Chondrocyte (in vitro differentiated cells): ENCODE data around the gene CNIH2. TPM values are rescaled to one million over a fixed set of nuclear protein-coding genes. Genes with fewer than 3 reads are reported as not detected.
"Not testable (repeated sequence)": the region's sequence is repeated elsewhere in the genome, so short reads cannot be mapped to it uniquely, and the experiment has no call there.

Experiments
- DNase-seq: peaks from one replicate; pipeline ENCODE4 v3.0.0; 2021; ENCODE audit warnings: mixed read lengths, low spot score
- H3K27ac Mint-ChIP-seq: one replicate; pipeline ENCODE4 v1.8.0; 2021; ENCODE audit warnings: mild to moderate bottlenecking, moderate library complexity, mixed read lengths; ENCODE audit not compliant: unreplicated experiment
- H3K27me3 Mint-ChIP-seq: 2 replicates; pipeline ENCODE4 v1.8.0; 2021; ENCODE audit warnings: low read depth, mixed read lengths
- H3K36me3 Mint-ChIP-seq: 2 replicates; pipeline ENCODE4 v1.8.0; 2021; ENCODE audit warnings: low read depth, mixed read lengths
- H3K4me1 Mint-ChIP-seq: 2 replicates; pipeline ENCODE4 v1.8.0; 2021; ENCODE audit warnings: low read depth, mild to moderate bottlenecking, mixed read lengths
- H3K4me3 Mint-ChIP-seq: one replicate; pipeline ENCODE4 v1.8.0; 2021; ENCODE audit warnings: mild to moderate bottlenecking, moderate library complexity, mixed read lengths; ENCODE audit not compliant: unreplicated experiment
- H3K9me3 Mint-ChIP-seq: 2 replicates; pipeline ENCODE4 v1.8.0; 2021; ENCODE audit warnings: low read depth, mixed read lengths
- CTCF ChIP-seq: fragments of 200-600 bp; sonication (generic); IDR thresholded peaks from 2 replicates; pipeline ENCODE4 v1.5.0; 2021; ENCODE audit warnings: antibody characterized with exemption, mild to moderate bottlenecking, moderate library complexity
- total RNA-seq: library from RNA; stranded (reverse); gene quantifications from 3 replicates; pipeline ENCODE4 v1.2.1, GENCODE V29; 2021

The CNIH2 gene
- total RNA-seq, 1 donor from 2014 or later, result 2.8 TPM

GRCh38 chr11:66275984-66276612 is 1.9 kb upstream of the CNIH2 start:
- no peak for DNase-seq
- H3K27me3 Mint-ChIP-seq, result no peaks in the 10 kb centered on the region
- no peak for TF ChIP-seq CTCF
- no peak overlapping the region for H3K4me3 Mint-ChIP-seq
- H3K9me3 Mint-ChIP-seq, result no peaks in the 10 kb centered on the region
- peaks cover 6% of the 10 kb centered on the region for H3K4me1 Mint-ChIP-seq
- no peak overlapping the region for H3K27ac Mint-ChIP-seq
- H3K36me3 Mint-ChIP-seq, result peaks cover 22% of the 10 kb centered on the region

GRCh38 chr11:66276619-66277018 is 1.4 kb upstream of the CNIH2 start:
- H3K4me3 Mint-ChIP-seq, H3K27ac Mint-ChIP-seq, H3K27me3 Mint-ChIP-seq, DNase-seq, H3K9me3 Mint-ChIP-seq: not testable (repeated sequence)
- Mint-ChIP-seq H3K4me1 (peaks cover 11% of the 10 kb centered on the region), H3K36me3 (peaks cover 22% of the 10 kb centered on the region)

GRCh38 chr11:66277064-66277463 is 911 bp upstream of the CNIH2 start:
- H3K9me3 Mint-ChIP-seq, H3K27me3 Mint-ChIP-seq, H3K27ac Mint-ChIP-seq, DNase-seq: not testable (repeated sequence)
- peaks cover 20% of the 10 kb centered on the region for H3K36me3 Mint-ChIP-seq
- peak overlapping the region; percentile 40 for H3K4me3 Mint-ChIP-seq
- peaks cover 11% of the 10 kb centered on the region for H3K4me1 Mint-ChIP-seq

- Mint-ChIP-seq H3K4me3 (peak overlapping the region; percentile 58), H3K27me3 (no peaks in the 10 kb centered on the region), H3K36me3 (peaks cover 8% of the 10 kb centered on the region), H3K27ac (no peak overlapping the region), H3K9me3 (no peaks in the 10 kb centered on the region), H3K4me1 (peaks cover 19% of the 10 kb centered on the region)
- no peak for TF ChIP-seq CTCF
- DNase-seq, result no peak
These were observed 552 bp downstream of the CNIH2 start for GRCh38 chr11:66278363-66279091.

- peaks cover 4% of the 10 kb centered on the region for H3K36me3 Mint-ChIP-seq
- no peak for DNase-seq
- no peak overlapping the region for H3K27ac Mint-ChIP-seq
- no peak for TF ChIP-seq CTCF
- peaks cover 19% of the 10 kb centered on the region for H3K4me1 Mint-ChIP-seq
- H3K9me3 Mint-ChIP-seq, result no peaks in the 10 kb centered on the region
- no peaks in the 10 kb centered on the region for H3K27me3 Mint-ChIP-seq
- peak overlapping the region; percentile 58 for H3K4me3 Mint-ChIP-seq
These were observed 1.2 kb downstream of the CNIH2 start for GRCh38 chr11:66279092-66279734.

- H3K4me3 Mint-ChIP-seq, result no peak overlapping the region
- TF ChIP-seq CTCF, result no peak
- H3K27ac Mint-ChIP-seq, result no peak overlapping the region
These were observed 2.5 kb downstream of the CNIH2 start for GRCh38 chr11:66280428-66280827.

More at GRCh38 chr11:66280428-66280827, 2.5 kb downstream of the CNIH2 start:
- no peak for DNase-seq
- Mint-ChIP-seq H3K36me3 (peaks cover 2% of the 10 kb centered on the region), H3K4me1 (peaks cover 19% of the 10 kb centered on the region), H3K27me3 (no peaks in the 10 kb centered on the region), H3K9me3 (no peaks in the 10 kb centered on the region)
